SH-SY5Y (cell line): ENCODE measurements around the gene MBP.

Source experiments
- GATA2 ChIP-seq: IDR thresholded peaks from 2 replicates; pipeline ENCODE4 v1.6.1; 2011; ENCODE audit warnings: mild to moderate bottlenecking, low read depth, low read length
- GATA3 ChIP-seq: IDR thresholded peaks from 2 replicates; pipeline ENCODE4 v1.6.1; 2011; ENCODE audit warnings: low read depth, mild to moderate bottlenecking, low read length, moderate library complexity

DNA sequence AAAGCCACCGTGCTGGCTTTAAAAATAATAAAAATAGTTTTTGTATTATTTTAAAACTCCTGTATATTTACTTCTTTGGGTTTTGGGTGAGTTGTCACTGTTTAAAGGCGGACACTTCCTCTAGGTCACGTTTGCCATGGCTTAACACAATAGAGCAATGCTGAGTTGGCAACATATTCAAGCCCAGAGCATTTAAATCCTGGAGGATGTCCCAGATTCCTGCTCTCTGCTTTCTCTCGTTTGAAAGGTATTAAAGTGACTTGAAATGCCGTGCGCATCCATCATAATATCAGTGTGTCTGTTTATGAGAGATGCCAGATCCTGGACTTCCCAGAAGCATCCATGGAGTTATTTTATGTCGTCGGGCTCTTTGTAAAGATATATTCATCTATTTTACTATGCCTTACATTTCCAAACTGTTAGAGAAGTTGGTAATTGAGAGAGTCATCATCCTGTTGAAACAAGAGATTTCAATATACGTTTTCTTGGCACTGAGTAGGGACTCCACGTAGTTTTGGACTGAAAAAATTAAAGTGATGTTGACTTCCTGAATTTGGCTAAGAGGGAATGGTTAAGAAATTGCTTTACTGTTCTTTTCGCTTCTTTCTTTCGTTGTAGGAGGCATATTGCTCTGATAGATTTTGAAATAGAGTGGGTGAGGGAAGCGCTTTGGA lies 159.6 kb downstream of the MBP start:
- TF ChIP-seq GATA2 (no peak), GATA3 (no peak)
